H9 (cell line): ENCODE results near the gene ZBTB20. TPM values are rescaled to one million over a fixed set of nuclear protein-coding genes. Genes with fewer than 3 reads are reported as not detected.

ENCODE experiments used
- DNase-seq: peaks from one replicate; pipeline ENCODE4 v3.0.0-alpha.2; 2017
- H2AFZ ChIP-seq: one replicate; pipeline ENCODE4 v1.6.1; 2013; ENCODE audit warnings: mild to moderate bottlenecking, low read length, control low read depth, moderate library complexity
- H2AK5ac ChIP-seq: 2 replicates; pipeline ENCODE4 v1.6.1; 2013; ENCODE audit warnings: low read length, control low read depth, mixed read lengths; ENCODE audit not compliant: insufficient read length
- H2BK120ac ChIP-seq: one replicate; pipeline ENCODE4 v1.6.1; 2013; ENCODE audit warnings: low read depth, mild to moderate bottlenecking, low read length, control low read depth, inconsistent platforms; ENCODE audit not compliant: poor library complexity, severe bottlenecking
- H2BK12ac ChIP-seq: 2 replicates; pipeline ENCODE4 v1.6.1; 2013; ENCODE audit warnings: low read length, control low read depth, mixed read lengths, low read depth; ENCODE audit not compliant: insufficient read length
- H2BK15ac ChIP-seq: 2 replicates; pipeline ENCODE4 v1.6.1; 2013; ENCODE audit warnings: low read depth, low read length, control low read depth
- H2BK20ac ChIP-seq: one replicate; pipeline ENCODE4 v1.6.1; 2013; ENCODE audit warnings: low read depth, mild to moderate bottlenecking, low read length, control low read depth, inconsistent platforms; ENCODE audit not compliant: poor library complexity, severe bottlenecking
- H2BK5ac ChIP-seq: 2 replicates; pipeline ENCODE4 v1.6.1; 2013; ENCODE audit warnings: low read length, control low read depth, mixed read lengths; ENCODE audit not compliant: insufficient read length
- H3K14ac ChIP-seq: 2 replicates; pipeline ENCODE4 v1.6.1; 2013; ENCODE audit warnings: low read length, control low read depth; ENCODE audit not compliant: insufficient read depth
- H3K18ac ChIP-seq: 2 replicates; pipeline ENCODE4 v1.6.1; 2013; ENCODE audit warnings: low read depth, mild to moderate bottlenecking, mixed read lengths, low read length, control low read depth; ENCODE audit not compliant: insufficient read length
- H3K23ac ChIP-seq: 2 replicates; pipeline ENCODE4 v1.6.1; 2013; ENCODE audit warnings: low read length, control low read depth, mixed read lengths, low read depth; ENCODE audit not compliant: insufficient read length
- H3K23me2 ChIP-seq: 2 replicates; pipeline ENCODE4 v1.6.1; 2013; ENCODE audit warnings: low read depth, mild to moderate bottlenecking, mixed read lengths, low read length, control low read depth; ENCODE audit not compliant: insufficient read length, poor library complexity, severe bottlenecking
- H3K27ac ChIP-seq: 2 replicates; pipeline ENCODE4 v1.5.1; 2013; ENCODE audit warnings: low read length, control low read depth, mixed read lengths, low read depth; ENCODE audit not compliant: insufficient read length
- H3K27me3 ChIP-seq: 2 replicates; pipeline ENCODE4 v1.6.1; 2013; ENCODE audit warnings: low read length, control low read depth, inconsistent platforms; ENCODE audit not compliant: insufficient read depth
- H3K4ac ChIP-seq: 2 replicates; pipeline ENCODE4 v1.6.1; 2013; ENCODE audit warnings: low read depth, mild to moderate bottlenecking, control low read depth, inconsistent platforms, low read length, moderate library complexity
- H3K4me1 ChIP-seq: 2 replicates; pipeline ENCODE4 v1.6.1; 2013; ENCODE audit warnings: low read length, control low read depth, inconsistent platforms; ENCODE audit not compliant: insufficient read depth
- H3K4me2 ChIP-seq: 2 replicates; pipeline ENCODE4 v1.6.1; 2013; ENCODE audit warnings: low read length, control low read depth, mixed read lengths; ENCODE audit not compliant: insufficient read length, insufficient read depth
- H3K56ac ChIP-seq: 2 replicates; pipeline ENCODE4 v1.6.1; 2013; ENCODE audit warnings: low read depth, mild to moderate bottlenecking, mixed read lengths, low read length, control low read depth; ENCODE audit not compliant: insufficient read length
- H3K79me1 ChIP-seq: 2 replicates; pipeline ENCODE4 v1.6.1; 2013; ENCODE audit warnings: low read depth, mild to moderate bottlenecking, moderate library complexity, low read length, control low read depth, inconsistent platforms; ENCODE audit not compliant: insufficient read depth, poor library complexity, severe bottlenecking
- H3K79me2 ChIP-seq: 2 replicates; pipeline ENCODE4 v1.6.1; 2013; ENCODE audit warnings: low read length, control low read depth, inconsistent platforms; ENCODE audit not compliant: insufficient read depth
- H3K9ac ChIP-seq: 2 replicates; pipeline ENCODE4 v1.6.1; 2013; ENCODE audit warnings: low read length, control low read depth, mixed read lengths; ENCODE audit not compliant: insufficient read length; ENCODE audit errors: extremely low read depth
- H3K9me3 ChIP-seq: one replicate; pipeline ENCODE4 v1.6.1; 2013; ENCODE audit warnings: low read depth, low read length, inconsistent platforms; ENCODE audit not compliant: control insufficient read depth
- H3T11ph ChIP-seq: one replicate; pipeline ENCODE4 v1.6.1; 2013; ENCODE audit warnings: mild to moderate bottlenecking, low read length, control low read depth, inconsistent platforms
- H4K20me1 ChIP-seq: one replicate; pipeline ENCODE4 v1.6.1; 2013; ENCODE audit not compliant: control insufficient read depth, insufficient read length, insufficient read depth
- H4K5ac ChIP-seq: 2 replicates; pipeline ENCODE4 v1.6.1; 2013; ENCODE audit warnings: low read depth, mild to moderate bottlenecking, mixed read lengths, low read length, control low read depth; ENCODE audit not compliant: insufficient read length
- H4K8ac ChIP-seq: replicated peaks from 2 replicates; pipeline ENCODE4 v1.6.1; 2013; ENCODE audit warnings: low read length, control low read depth, mixed read lengths, low read depth; ENCODE audit not compliant: insufficient read length
- H4K91ac ChIP-seq: 2 replicates; pipeline ENCODE4 v1.6.1; 2013; ENCODE audit warnings: low read depth, mild to moderate bottlenecking, moderate library complexity, mixed read lengths, low read length, control low read depth; ENCODE audit not compliant: insufficient read length
- H3K27ac Mint-ChIP-seq, 3 experiments: 2 replicates in 2 of 3; 3 replicates in 1 of 3; pipeline ENCODE4 v1.8.0; 2020 to 2021; ENCODE audit warnings: mixed read lengths in 3 of 3, mild to moderate bottlenecking in 1 of 3, moderate library complexity in 1 of 3
- H3K27me3 Mint-ChIP-seq: 2 replicates; pipeline ENCODE4 v1.8.0; 2021; ENCODE audit warnings: low read depth, mild to moderate bottlenecking, moderate library complexity, mixed read lengths
- H3K36me3 Mint-ChIP-seq, 3 experiments: 2 replicates in 2 of 3; 3 replicates in 1 of 3; pipeline ENCODE4 v1.8.0; 2020 to 2021; ENCODE audit warnings: low read depth in 3 of 3, mixed read lengths in 3 of 3; ENCODE audit not compliant: insufficient read depth in 1 of 3
- H3K4me1 Mint-ChIP-seq, 2 experiments: 2 replicates each; pipeline ENCODE4 v1.8.0; 2020; ENCODE audit warnings: mixed read lengths in 2 of 2
- H3K4me3 Mint-ChIP-seq, 2 experiments: 2 replicates in 1 of 2; 3 replicates in 1 of 2; pipeline ENCODE4 v1.8.0; 2020 to 2021; ENCODE audit warnings: mild to moderate bottlenecking in 2 of 2, mixed read lengths in 2 of 2, moderate library complexity in 1 of 2
- H3K9me3 Mint-ChIP-seq, 2 experiments: 2 replicates in 1 of 2; 3 replicates in 1 of 2; pipeline ENCODE4 v1.8.0; 2020; ENCODE audit warnings: mild to moderate bottlenecking in 2 of 2, mixed read lengths in 2 of 2, moderate library complexity in 1 of 2
- WGBS: extraction: QIAGEN DNeasy Blood & Tissue Kit; methylation state at CpG from one replicate; pipeline ENCODE4 v1.1.7; 2013; ENCODE audit warnings: missing lambda C conversion rate, low lambda C conversion rate, mixed read lengths; ENCODE audit not compliant: insufficient read length; ENCODE audit errors: extremely low coverage; 5-methylcytosine and 5-hydroxymethylcytosine counted together
- total RNA-seq: library from RNA; stranded (reverse); gene quantifications from 2 replicates; pipeline ENCODE4 v1.2.1, GENCODE V29; 2021
- TF ChIP-seq, protein P1 (sequence below): fragments of 200-600 bp; sonication (generic); conservative IDR thresholded peaks from 3 replicates; pipeline ENCODE4 v1.8.0; 2021; ENCODE audit warnings: antibody characterized with exemption, mild to moderate bottlenecking

Gene ZBTB20
- total RNA-seq, 1 experiment from 2014 or later = 0.70 TPM

- H4K5ac ChIP-seq = no peak overlapping the region
- no peaks in the 10 kb centered on the region for H3K36me3 Mint-ChIP-seq
- no peaks in the 10 kb centered on the region for H3K9me3 ChIP-seq
- no peaks in the 10 kb centered on the region for H3K27me3 ChIP-seq
- H3K4me2 ChIP-seq = no peak overlapping the region
- 0 out of 7 replicates have a peak overlapping the region, but pooled peaks of 1 of the 3 experiments have one; percentile 13 for H3K27ac Mint-ChIP-seq
- H3K18ac ChIP-seq = no peak overlapping the region
- no peak overlapping the region for H2BK15ac ChIP-seq
- no peaks in the 10 kb centered on the region for H3K9me3 Mint-ChIP-seq
- no peaks in the 10 kb centered on the region for H4K20me1 ChIP-seq
- no peak overlapping the region for H2AK5ac ChIP-seq
- no peak overlapping the region for H3K4ac ChIP-seq
- H2BK20ac ChIP-seq = no peak overlapping the region
- H2BK12ac ChIP-seq = no peak overlapping the region
- H3K79me2 ChIP-seq = no peaks in the 10 kb centered on the region
- H2AFZ ChIP-seq = no peak overlapping the region
- H3K79me1 ChIP-seq = no peaks in the 10 kb centered on the region
- no peak overlapping the region for H3K14ac ChIP-seq
- no peaks in the 10 kb centered on the region for H3K27me3 Mint-ChIP-seq
- WGBS = no CpG with 5 or more reads among the region's 1 CpG
- peaks cover 37 to 47% of the 10 kb centered on the region in 2 experiments for H3K4me1 Mint-ChIP-seq
- no peak overlapping the region for H3K23ac ChIP-seq
- no peak overlapping the region for H4K91ac ChIP-seq
- H3K4me3 Mint-ChIP-seq = no peak overlapping the region
- no peak for DNase-seq
- no peak overlapping the region for H3K56ac ChIP-seq
- no peaks in the 10 kb centered on the region; the same call in 1 of the 2 replicates for H3K4me1 ChIP-seq
- H3K23me2 ChIP-seq = no peaks in the 10 kb centered on the region
- H3T11ph ChIP-seq = no peak overlapping the region
- no peak overlapping the region for H2BK5ac ChIP-seq
- no peak overlapping the region for H4K8ac ChIP-seq
- no peak overlapping the region for H3K9ac ChIP-seq
- no peak overlapping the region for H3K27ac ChIP-seq
- TF ChIP-seq, protein P1, sequence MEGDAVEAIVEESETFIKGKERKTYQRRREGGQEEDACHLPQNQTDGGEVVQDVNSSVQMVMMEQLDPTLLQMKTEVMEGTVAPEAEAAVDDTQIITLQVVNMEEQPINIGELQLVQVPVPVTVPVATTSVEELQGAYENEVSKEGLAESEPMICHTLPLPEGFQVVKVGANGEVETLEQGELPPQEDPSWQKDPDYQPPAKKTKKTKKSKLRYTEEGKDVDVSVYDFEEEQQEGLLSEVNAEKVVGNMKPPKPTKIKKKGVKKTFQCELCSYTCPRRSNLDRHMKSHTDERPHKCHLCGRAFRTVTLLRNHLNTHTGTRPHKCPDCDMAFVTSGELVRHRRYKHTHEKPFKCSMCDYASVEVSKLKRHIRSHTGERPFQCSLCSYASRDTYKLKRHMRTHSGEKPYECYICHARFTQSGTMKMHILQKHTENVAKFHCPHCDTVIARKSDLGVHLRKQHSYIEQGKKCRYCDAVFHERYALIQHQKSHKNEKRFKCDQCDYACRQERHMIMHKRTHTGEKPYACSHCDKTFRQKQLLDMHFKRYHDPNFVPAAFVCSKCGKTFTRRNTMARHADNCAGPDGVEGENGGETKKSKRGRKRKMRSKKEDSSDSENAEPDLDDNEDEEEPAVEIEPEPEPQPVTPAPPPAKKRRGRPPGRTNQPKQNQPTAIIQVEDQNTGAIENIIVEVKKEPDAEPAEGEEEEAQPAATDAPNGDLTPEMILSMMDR = no peak
- no peak overlapping the region for H2BK120ac ChIP-seq
Observed at GRCh38 chr3:114694251-114694650, 452.8 kb downstream of the ZBTB20 start.
